A549 (cell line): ENCODE results near the gene SIRT1.
"Not testable (repeated sequence)": the region's sequence is repeated elsewhere in the genome, so short reads cannot be mapped to it uniquely, and the experiment has no call there.

Experiments used
- BHLHE40 ChIP-seq: IDR thresholded peaks from 2 replicates; pipeline ENCODE4 v1.6.1; 2012; ENCODE audit warnings: low read depth, low read length, inconsistent platforms
- JUN ChIP-seq, 2 experiments: fragments of >200 bp; sonication (Bioruptor Twin); formaldehyde crosslinking; IDR thresholded peaks; 2 replicates in 1 of 2; 3 replicates in 1 of 2; pipeline ENCODE4 v1.6.1; 2016 to 2017
- MAX ChIP-seq: IDR thresholded peaks from 2 replicates; pipeline ENCODE4 v1.6.1; 2012
- MYC ChIP-seq: IDR thresholded peaks from 2 replicates; pipeline ENCODE4 v1.6.1; 2012; ENCODE audit warnings: mild to moderate bottlenecking, inconsistent platforms, low read length, improper control_type of control experiment, borderline replicate concordance
- POLR2A ChIP-seq: IDR thresholded peaks from 2 replicates; pipeline ENCODE4 v1.6.1; 2012; ENCODE audit warnings: mild to moderate bottlenecking, low read length
- POLR2AphosphoS2 ChIP-seq: conservative IDR thresholded peaks from 2 replicates; pipeline ENCODE4 v1.6.1; 2012; ENCODE audit warnings: low read length, improper control_type of control experiment, inconsistent platforms
- RAD21 ChIP-seq, 2 experiments: fragments of >200 bp in 1 of 2; sonication (Bioruptor Twin) in 1 of 2; formaldehyde crosslinking in 1 of 2; IDR thresholded peaks in 1 of 2; conservative IDR thresholded peaks in 1 of 2; 2 replicates in 1 of 2; 3 replicates in 1 of 2; pipeline ENCODE4 v1.6.1; 2012 to 2018; ENCODE audit warnings: inconsistent platforms in 1 of 2
- RARB ChIP-seq: fragments of 250-450 bp; sonication (Bioruptor Pico); IDR thresholded peaks from 2 replicates; pipeline ENCODE4 v1.8.0; 2021; ENCODE audit warnings: mild to moderate bottlenecking, moderate library complexity
- RCOR1 ChIP-seq: fragments of 150-350 bp; IDR thresholded peaks from 2 replicates; pipeline ENCODE4 v1.6.1; 2014; ENCODE audit warnings: antibody characterized with exemption, low read length, low read depth
- RFX5 ChIP-seq: fragments of 450-650 bp; IDR thresholded peaks from 2 replicates; pipeline ENCODE4 v1.7.1; 2014; ENCODE audit warnings: antibody characterized with exemption, mild to moderate bottlenecking, moderate library complexity
- ZNF302 ChIP-seq: fragments of 250-450 bp; sonication (Bioruptor Pico); IDR thresholded peaks from 2 replicates; pipeline ENCODE4 v1.9.0; 2021; ENCODE audit warnings: inconsistent platforms, mild to moderate bottlenecking, moderate library complexity
- TF ChIP-seq, protein P1 (sequence below): fragments of >200 bp; sonication (Bioruptor Twin); formaldehyde crosslinking; IDR thresholded peaks from 3 replicates; pipeline ENCODE4 v1.5.1; 2016

DNA sequence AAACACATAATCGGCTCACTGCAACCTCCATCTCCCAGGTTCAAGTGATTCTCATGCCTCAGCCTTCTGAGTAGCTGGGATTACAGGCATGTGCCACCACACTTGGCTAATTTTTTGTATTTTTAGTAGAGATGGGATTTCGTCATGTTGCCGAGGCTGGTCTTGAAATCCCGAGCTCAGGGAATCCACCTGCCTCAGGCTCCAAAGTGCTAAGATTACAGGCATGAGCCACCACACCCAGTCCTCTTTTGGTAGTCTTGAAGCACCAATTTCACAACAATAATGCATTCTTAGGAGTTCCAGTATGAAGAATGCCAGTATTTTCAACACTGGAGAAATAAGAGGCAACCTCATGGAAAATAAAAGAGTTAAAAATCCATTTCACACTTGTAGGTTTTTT lies 81.6 kb downstream of the SIRT1 start:
- TF ChIP-seq, protein P1, sequence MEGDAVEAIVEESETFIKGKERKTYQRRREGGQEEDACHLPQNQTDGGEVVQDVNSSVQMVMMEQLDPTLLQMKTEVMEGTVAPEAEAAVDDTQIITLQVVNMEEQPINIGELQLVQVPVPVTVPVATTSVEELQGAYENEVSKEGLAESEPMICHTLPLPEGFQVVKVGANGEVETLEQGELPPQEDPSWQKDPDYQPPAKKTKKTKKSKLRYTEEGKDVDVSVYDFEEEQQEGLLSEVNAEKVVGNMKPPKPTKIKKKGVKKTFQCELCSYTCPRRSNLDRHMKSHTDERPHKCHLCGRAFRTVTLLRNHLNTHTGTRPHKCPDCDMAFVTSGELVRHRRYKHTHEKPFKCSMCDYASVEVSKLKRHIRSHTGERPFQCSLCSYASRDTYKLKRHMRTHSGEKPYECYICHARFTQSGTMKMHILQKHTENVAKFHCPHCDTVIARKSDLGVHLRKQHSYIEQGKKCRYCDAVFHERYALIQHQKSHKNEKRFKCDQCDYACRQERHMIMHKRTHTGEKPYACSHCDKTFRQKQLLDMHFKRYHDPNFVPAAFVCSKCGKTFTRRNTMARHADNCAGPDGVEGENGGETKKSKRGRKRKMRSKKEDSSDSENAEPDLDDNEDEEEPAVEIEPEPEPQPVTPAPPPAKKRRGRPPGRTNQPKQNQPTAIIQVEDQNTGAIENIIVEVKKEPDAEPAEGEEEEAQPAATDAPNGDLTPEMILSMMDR = not testable (repeated sequence)
- not testable (repeated sequence) for TF ChIP-seq POLR2AphosphoS2; RARB; POLR2A; MYC; JUN (IDR thresholded peaks at IDR 0.05); ZNF302 (CRISPR knock-in tag); RCOR1; BHLHE40; RAD21 (conservative IDR thresholded peaks at IDR 0.05 in 1 of 2, IDR thresholded peaks at IDR 0.05 in 1 of 2); MAX; RFX5
